Globus pallidus (tissue), 1 donor: ENCODE data around the gene TBC1D3I.
"Not testable (repeated sequence)": the region's sequence is repeated elsewhere in the genome, so short reads cannot be mapped to it uniquely, and the experiment has no call there.

ENCODE experiments used
- DNase-seq: peaks from one replicate; pipeline ENCODE4 v3.0.0-alpha.2; 2015; ENCODE audit warnings: low spot score

Gene TBC1D3I

DNA sequence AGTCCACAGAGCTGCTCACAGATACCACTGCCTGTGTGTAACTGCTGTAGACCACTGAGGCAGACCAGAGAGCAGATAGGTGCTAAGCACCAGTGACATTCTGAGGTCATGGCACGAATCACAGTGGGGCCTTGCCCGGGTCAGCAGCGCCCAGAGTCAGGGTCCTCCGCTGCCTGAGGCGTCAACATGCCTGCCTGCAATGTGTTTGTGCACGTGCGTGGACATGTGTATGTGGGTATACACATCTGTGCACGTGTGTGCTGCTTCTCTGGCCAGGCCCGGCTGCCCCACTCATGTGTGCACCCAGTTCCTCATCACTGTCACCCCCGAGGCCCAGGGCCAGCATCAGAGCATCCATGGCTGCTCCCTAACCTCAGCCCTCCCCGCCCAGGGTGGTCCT is at the start of gene TBC1D3I:
TBC1D3I (minus strand) TSS at position 101 of the 400 bp plus-strand sequence. CDS start 1,585 bp downstream, outside the sequence.
- DNase-seq = not testable (repeated sequence)

DNA sequence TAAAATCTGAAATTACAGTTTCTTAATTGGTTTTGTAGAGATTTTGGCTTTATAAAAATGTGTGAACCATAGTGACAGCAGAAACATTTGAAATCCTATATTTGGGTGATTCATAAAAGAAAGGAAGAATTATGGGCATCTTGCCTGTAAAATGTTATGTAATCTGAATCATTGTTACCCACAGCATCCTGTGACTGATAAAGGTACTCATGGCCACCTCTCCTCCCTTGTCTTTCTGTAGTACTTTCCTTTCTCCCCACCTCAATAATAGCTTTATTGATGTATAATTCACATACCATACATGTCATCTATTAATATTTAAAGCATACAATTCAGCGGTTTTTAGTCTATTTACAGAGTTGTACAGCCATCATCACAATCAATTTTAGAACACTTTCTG is 30.8 kb upstream of the TBC1D3I start:
- DNase-seq = not testable (repeated sequence)

DNA sequence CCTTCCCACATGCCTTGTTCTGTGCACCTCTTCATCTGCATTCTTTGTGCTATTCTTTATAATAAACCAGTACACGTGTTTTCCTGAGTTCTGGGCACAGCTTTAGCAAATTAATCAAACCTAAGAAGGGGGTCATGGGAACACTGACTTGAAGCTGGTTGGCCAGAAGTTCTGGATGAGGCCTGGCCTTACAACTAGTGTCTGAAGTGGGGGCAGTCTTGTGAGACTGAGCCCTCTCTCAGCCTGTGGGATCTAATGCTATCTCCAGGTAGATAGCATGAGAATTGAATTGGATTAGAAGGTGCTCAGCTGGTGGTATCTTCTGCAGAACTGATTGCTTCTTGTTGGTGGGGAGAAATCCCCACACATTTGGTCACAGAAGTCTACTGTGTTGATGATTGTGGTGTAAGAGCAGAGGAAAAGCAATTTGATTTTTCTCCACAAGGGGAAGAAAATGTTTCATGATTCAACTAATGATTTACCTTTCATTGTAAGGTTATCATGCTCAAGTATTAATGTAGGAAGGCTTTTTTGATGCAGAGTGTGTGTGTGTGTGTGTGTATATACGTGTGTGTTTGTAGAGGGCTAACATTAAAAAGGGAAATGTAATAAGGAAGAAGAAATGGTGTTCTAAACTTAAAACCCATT is 25.7 kb upstream of the TBC1D3I start:
- DNase-seq = not testable (repeated sequence)

DNA sequence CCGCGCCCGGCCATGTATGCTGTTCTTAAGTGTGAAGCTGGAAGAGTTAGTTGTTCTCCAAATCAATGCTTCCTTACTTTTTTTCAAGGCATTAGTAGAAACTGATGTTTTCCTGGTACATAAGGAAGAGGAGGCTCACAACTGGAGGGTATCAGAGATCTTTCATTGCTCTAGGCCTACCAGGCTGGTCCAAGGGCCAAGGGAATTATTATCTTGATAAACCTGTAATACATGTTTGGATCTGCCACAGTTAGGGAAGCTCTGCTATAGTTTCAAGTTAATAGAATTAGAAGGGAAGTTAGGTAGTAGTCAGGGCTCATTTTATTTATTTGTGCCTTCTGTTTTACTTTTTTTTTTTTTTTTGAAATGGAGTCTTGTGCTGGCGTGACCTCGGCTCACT is 19.8 kb upstream of the TBC1D3I start:
- not testable (repeated sequence) for DNase-seq

DNA sequence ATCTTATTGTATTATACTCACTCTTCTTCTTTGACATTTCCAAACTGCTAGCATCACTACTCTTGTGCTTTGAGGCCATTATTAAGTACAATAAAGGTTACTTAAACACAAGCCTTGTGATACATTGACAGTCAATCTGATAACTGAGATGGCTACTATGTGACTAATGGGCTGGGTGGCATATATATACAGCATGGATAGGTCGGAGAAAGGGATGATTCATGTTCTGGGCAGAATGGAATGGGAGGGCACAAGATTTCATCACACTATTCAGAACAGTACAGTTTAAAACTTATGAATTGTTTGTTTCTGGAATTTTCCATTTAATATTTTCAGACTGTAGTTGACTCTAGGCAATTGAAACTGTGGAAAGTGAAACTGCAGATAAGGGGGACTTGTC is 18.9 kb upstream of the TBC1D3I start:
- not testable (repeated sequence) for DNase-seq

DNA sequence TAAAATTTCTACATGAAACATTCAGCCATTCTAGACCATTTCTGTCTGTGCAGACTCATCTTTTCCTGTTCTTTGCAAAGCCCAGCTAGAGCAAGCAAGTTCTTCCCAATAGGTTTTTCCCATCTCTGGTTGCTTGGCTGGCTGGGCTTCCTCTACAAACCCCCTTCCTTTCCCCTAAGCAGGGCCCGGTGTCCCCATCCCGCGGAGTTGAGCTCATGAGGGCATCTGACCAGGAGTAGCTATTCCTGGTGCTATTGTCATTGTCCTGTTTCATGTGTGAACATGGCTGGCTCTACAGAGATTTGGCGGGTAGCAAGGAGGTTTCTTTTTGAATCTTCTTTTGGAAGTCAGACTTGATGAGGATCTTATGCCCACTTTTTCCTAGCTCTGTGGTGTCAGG is 22.3 kb downstream of the TBC1D3I start:
- DNase-seq = not testable (repeated sequence)

DNA sequence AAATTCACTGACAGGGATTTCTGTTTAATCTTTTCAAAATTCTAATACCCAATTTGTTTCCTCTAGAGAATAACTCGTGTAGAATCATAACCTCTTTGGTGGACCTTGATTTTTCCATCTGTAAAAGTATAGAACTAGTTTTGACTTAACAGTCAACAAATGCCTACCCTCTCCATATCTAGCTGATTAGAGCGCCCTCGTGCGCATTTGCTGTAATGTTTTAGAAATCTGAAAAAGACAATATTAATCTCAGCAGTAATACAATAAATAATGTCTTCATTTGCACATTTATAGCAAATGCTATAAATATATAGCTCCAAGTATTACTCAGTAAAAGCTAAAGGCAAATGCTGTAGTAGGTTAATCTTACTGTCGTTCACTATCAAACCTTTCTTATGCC is 34.7 kb downstream of the TBC1D3I start:
- DNase-seq = not testable (repeated sequence)

DNA sequence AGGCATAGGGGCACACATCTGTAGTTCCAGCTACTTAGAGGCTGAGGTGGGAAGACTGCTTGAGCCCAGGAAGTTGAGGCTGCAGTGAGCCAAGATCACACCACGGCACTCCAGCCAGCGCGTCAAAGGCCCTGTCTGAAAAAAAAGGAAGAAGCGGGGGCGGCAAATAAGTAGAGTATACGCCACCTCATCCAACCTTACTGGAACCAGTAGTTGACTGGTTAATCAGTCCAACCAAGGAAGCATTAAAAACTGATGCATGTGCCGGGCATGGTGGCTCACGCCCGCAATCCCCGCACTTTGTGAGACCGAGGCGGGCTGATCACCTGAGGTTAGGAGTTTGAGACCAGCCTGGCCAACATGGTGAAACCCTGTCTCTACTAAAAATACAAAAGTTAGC is 41.4 kb downstream of the TBC1D3I start:
- not testable (repeated sequence) for DNase-seq

DNA sequence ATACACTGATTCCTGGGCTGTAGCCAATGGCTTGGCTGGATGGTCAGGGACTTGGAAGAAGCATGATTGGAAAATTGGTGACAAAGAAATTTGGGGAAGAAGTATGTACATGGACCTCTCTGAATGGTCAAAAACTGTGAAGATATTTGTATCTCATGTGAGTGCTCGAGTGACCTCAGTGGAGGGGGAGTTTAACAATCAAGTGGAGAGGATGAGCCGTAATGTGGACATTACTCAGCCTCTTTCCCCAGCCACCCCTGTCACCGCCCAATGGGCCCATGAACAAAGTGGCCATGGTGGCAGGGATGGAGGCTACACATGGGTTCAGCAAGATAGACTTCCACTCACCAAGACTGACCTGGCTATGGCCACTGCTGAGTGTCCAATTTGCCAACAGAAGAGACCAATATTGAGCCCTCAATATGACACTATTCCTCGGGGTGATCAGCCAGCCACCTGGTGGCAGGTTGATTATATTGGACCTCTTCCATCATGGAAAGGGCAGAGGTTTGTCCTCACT is 42.7 kb downstream of the TBC1D3I start:
- DNase-seq = not testable (repeated sequence)

DNA sequence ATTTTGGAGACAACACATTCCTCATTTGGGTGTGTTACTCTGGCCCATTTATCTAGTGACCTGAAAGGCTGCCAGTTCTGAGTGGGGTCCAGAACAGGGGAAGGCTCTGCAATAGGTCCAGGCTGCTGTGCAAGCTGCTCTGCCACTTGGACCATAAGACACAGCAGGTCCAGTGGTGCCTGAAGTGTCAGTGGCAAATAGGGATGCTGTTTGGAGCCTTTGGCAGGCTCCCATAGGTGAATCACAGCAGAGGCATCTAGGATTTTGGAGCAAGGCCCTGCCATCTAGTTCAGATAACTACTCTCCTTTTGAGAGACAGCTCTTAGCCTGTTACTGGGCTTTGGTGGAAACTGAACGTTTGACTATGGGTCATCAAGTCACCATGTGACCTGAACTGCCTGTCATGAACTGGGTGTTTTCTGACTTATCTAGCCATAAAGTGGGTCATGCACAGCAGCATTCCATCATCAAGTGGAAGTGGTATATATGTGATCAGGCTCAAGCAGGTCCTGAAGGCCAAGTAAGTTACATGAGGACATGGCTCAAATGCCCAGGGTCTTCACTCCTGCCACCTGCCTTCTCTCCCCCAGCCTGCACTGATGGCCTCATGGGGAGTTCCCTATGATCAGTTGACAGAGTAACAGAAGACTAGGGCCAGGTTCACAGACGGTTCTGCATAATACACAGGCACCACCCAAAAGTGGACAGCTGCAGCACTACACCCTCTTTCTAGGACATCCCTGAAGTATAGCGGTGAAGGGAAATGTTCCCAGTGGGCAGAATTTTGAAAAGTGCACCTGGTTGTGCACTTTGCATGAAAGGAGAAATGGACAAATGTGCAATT is 43.4 kb downstream of the TBC1D3I start:
- not testable (repeated sequence) for DNase-seq

DNA sequence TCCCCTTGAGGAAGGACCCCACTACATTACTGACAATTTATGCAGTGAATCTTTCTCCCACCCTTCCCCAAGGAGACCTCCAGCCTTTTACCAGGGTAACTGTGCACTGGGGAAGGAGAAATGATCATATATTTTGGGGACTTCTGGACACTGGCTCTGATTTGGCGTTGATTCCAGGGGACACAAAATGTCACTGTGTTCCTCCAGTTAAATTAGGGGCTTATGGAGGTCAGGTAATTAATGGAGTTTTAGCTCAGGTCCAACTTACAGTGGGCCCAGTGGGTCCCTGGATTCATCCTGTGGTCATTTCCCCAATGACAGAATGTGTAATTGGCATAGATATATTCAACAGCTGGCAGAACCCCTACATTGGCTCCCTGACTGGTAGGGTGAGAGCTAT is 44.8 kb downstream of the TBC1D3I start:
- not testable (repeated sequence) for DNase-seq

DNA sequence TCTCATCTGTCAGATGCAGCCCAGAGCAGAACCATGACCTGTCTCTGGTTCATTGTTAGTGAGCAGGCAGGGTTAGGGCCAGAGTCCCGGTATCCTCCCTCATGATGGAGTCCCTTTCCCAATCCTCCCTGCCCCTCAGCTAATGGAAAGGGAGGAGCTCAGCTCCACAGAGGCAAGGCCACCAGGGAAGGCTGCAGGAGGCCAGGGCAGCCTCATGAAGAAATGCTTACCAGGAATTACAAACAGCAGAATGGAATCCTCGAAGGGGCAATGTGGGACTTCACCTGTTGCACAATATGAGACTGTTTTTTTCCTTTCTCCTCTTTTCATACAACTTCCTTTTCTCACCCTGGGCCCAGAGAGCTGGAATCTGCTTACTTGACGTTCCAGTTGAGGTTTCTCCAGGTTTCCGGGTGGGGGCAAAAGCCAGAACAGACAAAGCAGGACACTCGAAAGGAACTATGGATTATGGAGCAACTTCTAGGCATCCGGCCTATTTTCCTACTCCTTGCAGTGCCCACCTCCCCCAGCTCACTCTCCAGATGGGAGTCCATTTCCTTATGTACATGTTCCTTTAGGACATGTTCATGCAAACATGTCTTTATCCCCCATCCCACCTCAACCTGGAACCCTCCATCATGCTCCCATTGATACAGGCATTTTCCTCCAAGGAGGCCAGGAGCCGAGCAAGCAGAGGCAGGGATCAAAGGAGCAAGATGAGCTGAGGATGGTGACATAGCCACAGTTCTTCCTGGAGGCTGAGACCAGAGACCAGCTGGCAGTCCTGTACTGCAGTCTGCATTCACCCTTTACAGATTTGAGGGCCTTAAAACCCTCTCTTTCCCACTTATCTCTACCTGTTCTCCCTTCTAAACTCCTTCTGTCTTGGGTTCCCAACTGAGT is 48.7 kb downstream of the TBC1D3I start:
- not testable (repeated sequence) for DNase-seq

DNA sequence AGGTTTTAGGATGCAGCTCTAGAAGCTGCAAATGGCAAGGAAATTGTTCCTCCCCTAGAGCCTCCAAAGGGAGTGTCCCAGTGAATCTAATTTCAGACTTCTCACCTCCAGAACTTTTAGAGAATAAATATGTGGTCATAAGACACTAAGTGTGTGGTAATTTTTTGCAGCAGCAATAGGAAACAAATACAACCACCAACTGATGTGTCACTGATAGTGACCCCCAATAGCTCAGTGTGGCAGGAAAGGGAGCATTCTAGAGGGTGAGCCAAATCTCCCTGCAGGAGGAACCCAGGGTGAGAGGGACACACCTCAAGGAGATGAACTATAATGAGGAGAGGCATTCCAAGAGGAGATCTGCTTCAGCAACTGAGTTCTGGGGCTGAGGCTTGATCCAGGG is 49.5 kb downstream of the TBC1D3I start:
- DNase-seq = no peak

DNA sequence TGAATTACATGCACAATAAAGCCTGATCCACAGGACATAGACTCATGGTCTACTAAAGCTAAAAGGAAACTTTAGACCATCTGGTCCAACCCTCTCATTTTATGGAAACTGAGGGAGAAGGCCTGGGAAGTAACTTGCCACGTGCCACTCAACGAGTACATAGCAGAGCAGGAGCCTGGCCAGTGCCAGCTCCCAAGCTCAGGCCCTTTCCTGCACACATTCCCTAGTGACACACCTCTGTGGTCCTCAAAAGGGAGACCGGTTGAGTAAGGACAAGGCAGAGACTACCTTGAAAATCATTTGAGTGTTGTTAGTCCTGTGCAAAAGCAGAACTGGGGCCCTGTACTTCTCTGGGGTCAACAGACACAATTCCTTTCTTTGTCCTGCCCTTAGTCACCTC is 50.7 kb downstream of the TBC1D3I start:
- DNase-seq = no peak

DNA sequence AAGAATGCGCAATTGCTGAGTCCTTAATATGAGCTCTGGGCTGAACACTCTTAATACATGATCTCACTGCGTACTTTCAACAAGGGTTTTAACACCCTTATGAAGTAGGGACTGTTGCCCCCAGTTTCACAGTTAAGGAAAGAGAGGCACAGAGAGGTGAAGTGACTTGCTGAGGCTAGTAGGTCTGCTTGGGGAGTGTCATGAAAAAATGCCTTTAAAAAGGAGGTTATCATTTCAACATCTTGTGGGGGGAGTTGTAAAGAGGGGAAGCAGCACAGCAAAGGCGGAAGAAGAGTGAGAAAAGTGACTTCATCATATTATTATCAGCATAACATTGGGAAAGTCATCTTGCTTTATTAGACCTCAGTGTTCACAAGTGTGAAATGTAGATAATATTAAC is 51.4 kb downstream of the TBC1D3I start:
- DNase-seq = no peak

DNA sequence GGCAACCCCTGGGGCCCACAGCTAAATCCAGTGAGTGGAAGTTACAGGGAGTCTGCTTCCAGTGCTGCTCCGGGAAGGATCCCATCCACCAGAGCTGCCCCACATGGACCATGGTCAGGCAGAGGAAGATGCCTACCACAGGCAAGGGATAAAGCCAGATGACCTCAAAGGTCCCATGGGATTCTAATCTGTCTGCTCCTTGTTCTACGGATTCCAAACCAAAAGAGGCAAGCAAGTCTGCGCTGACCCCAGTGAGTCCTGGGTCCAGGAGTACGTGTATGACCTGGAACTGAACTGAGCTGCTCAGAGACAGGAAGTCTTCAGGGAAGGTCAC is 52.1 kb downstream of the TBC1D3I start:
- DNase-seq = no peak

DNA sequence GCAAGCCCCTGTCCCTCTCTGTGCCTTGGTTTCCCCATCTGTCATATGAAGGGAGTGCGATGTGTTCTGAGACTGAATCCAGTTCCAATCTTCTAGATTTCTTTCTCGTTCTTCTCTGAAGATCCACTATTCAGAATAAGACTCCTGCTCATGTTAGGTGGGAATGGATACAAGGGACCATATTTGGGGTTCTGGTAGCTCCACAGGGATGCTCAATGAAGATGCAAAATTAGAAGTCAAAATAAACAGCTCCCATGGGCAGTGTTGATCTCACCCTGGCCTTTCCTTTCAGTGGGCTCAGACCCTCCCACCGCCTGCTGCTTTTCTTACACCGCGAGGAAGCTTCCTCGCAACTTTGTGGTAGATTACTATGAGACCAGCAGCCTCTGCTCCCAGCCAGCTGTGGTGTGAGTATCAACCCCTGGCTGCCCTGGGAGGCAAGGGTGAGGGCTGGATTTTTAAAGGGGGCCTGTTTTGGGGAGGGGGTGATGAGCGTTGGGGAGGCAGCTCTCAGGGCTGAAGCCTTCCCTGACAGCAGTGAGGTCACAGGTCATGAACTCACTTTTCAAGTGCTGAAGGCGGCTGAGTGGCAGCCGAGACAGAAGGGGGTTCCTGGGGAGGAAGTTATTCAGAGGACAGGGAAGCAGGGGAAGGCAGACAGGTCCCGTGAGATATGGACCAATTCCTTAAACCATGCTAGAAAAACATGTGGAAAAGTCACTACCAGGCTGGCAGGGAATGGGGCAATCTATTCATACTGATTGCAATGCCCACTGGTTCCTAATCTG is 52.7 kb downstream of the TBC1D3I start:
- not testable (repeated sequence) for DNase-seq

DNA sequence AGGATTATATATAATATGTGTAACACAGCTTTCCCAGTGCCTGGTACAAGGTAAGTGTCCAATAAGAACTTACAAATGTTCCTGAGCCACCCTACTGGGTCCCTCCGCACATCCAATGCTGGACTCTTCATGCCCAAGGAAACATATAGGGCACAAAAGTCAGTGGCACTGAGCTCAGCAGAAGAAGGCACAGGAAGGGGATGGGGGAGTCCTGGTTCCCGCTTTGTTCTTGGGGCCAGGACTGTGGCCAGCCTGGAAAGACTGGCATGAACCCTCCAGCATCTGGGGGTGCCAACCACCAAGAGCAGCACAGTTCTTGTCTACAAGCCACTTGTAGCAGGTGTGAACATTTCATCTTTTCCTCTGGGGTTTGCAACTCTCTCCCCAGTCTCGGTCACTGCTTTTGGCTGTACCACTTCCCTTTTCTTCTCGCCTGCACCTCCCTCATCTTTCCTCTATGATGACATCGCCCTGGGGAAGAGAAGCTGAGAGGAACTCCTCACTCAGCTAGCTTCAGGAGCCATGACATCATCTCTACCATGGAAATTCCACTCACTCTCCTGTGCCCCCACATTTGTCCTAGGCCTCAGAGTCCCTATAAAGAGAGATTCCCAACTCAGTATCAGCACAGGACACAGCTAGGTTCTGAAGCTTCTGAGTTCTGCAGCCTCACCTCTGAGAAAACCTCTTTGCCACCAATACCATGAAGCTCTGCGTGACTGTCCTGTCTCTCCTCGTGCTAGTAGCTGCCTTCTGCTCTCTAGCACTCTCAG is 53.7 kb downstream of the TBC1D3I start, which contains the start of gene CCL4L2:
CCL4L2 (plus strand) TSS at position 625 of the 773 bp plus-strand sequence.
- not testable (repeated sequence) for DNase-seq

DNA sequence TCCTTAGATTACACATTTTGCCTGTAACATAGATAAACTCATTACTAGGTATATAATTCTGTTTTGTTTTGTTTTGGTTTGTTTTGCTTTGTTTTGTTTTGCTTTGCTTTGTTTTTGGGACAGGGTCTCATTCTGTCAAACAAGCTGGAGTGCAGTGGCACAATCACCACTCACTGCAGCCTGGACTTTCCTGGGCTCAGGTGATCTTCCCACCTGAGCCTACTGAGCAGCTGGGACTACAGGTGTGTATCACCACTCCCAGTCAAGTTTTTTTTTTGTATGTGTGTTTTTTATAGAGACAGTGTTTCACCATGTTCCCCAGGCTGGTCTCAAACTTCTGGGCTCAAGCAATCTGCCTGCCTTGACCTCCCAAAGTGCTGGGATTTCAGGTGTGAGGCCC is 54.8 kb downstream of the TBC1D3I start:
- no peak for DNase-seq

DNA sequence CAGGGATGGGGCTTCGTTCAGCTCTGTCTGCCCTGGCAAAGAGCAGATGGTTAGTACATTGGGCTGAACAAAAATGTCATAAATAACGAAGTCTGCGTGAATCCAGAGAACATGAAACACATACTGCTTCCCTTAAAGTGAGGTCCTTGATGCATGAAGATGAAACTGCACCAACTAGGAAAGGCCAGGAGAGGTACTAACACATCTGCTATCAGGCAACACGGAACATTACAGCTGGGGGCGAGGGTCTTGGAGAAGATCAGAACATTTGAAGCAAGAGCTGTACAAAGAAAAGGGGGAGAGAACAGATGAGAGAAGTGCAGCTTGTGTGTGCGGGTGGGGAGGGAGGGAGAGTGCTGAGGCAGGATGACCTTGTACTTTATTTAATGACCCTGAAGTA is 57.0 kb downstream of the TBC1D3I start:
- not testable (repeated sequence) for DNase-seq

DNA sequence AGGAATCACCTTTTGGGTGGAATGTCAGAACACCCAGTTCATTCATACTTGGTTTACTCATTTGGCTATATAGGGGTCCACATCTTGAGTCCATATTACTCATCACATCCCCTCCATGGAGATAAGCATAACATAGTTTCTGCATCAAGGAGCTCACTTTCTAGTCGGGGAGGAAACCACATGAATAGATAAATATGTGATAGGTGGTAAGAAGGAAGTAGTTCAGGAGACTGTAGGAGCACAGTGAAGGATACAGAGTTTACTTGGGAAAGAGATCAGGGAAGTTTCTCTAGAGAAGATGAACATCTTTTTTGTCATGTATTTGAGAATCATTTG is 57.9 kb downstream of the TBC1D3I start:
- not testable (repeated sequence) for DNase-seq
